ENCODE measurements around the gene HDGFL2.

The HDGFL2 gene

GRCh38 chr19:4513248-4513647 lies 41.2 kb downstream of the HDGFL2 start:
- no peak for TF ChIP-seq CTCF (IDR thresholded peaks at IDR 0.05; ENCODE audit: control insufficient read depth, insufficient read depth, low read depth, low read length, missing control alignments)
- no peak for DNase-seq (ENCODE audit: low read depth)
- no peak overlapping the region for H3K4me3 ChIP-seq (ENCODE audit: control insufficient read depth, low read depth, low read length)

- H3K4me3 ChIP-seq (ENCODE audit: control insufficient read depth, low read depth, low read length), result no peak overlapping the region
- no peak for DNase-seq (ENCODE audit: low read depth)
- no peak for TF ChIP-seq CTCF (IDR thresholded peaks at IDR 0.05; ENCODE audit: control insufficient read depth, insufficient read depth, low read depth, low read length, missing control alignments)
Measured at GRCh38 chr19:4515732-4516131, 43.6 kb downstream of the HDGFL2 start.

- no peak for TF ChIP-seq CTCF (IDR thresholded peaks at IDR 0.05; ENCODE audit: control insufficient read depth, insufficient read depth, low read depth, low read length, missing control alignments)
- DNase-seq (ENCODE audit: low read depth), result no peak
- H3K4me3 ChIP-seq (ENCODE audit: control insufficient read depth, low read depth, low read length), result no peak overlapping the region
Measured at GRCh38 chr19:4516199-4516938, 44.3 kb downstream of the HDGFL2 start.

GRCh38 chr19:4516939-4517300 lies 44.8 kb downstream of the HDGFL2 start:
- DNase-seq (ENCODE audit: low read depth), result no peak
- no peak for TF ChIP-seq CTCF (IDR thresholded peaks at IDR 0.05; ENCODE audit: control insufficient read depth, insufficient read depth, low read depth, low read length, missing control alignments)
- H3K4me3 ChIP-seq (ENCODE audit: control insufficient read depth, low read depth, low read length), result no peak overlapping the region

- no peak for DNase-seq (ENCODE audit: low read depth)
- no peak overlapping the region for H3K4me3 ChIP-seq (ENCODE audit: control insufficient read depth, low read depth, low read length)
- no peak for TF ChIP-seq CTCF (IDR thresholded peaks at IDR 0.05; ENCODE audit: control insufficient read depth, insufficient read depth, low read depth, low read length, missing control alignments)
Measured at GRCh38 chr19:4517451-4518057, 45.5 kb downstream of the HDGFL2 start.

GRCh38 chr19:4518345-4519171 lies 46.5 kb downstream of the HDGFL2 start, which contains the start of gene PLIN4:
Gene PLIN4 (minus strand): TSS chr19:4518486. CDS start chr19:4518272, 214 bp downstream.
- no peak for DNase-seq (ENCODE audit: low read depth)
- no peak for TF ChIP-seq CTCF (IDR thresholded peaks at IDR 0.05; ENCODE audit: control insufficient read depth, insufficient read depth, low read depth, low read length, missing control alignments)
- H3K4me3 ChIP-seq (ENCODE audit: control insufficient read depth, low read depth, low read length), result no peak within 1 kb of the TSS
